CD14-positive monocyte (primary cell): ENCODE measurements around the gene MRPL54. TPM values are rescaled to one million over a fixed set of nuclear protein-coding genes. Genes with fewer than 3 reads are reported as not detected.

ENCODE experiments used
- DNase-seq, 3 donors: peaks; one replicate each; pipeline ENCODE4 v3.0.0-alpha.2; 2011 to 2022
- H2AFZ ChIP-seq: 2 replicates; pipeline ENCODE4 v1.6.0; 2012; ENCODE audit warnings: mild to moderate bottlenecking, low read depth, low read length, inconsistent platforms; ENCODE audit not compliant: insufficient read depth, poor library complexity, severe bottlenecking
- H3K27ac ChIP-seq, 2 donors: 1 replicate in 1 of 2; 2 replicates in 1 of 2; pipeline ENCODE4 v1.5.1; 2012 to 2013; ENCODE audit warnings: low read length in 2 of 2, control low read depth in 1 of 2, inconsistent platforms in 1 of 2, low read depth in 1 of 2, mild to moderate bottlenecking in 1 of 2
- H3K27me3 ChIP-seq, 2 donors: one replicate each; pipeline versions ENCODE4 v1.6.0 to v1.6.1; 2011 to 2013; ENCODE audit warnings: low read length in 2 of 2; ENCODE audit not compliant: control insufficient read depth in 2 of 2, insufficient read depth in 2 of 2
- H3K36me3 ChIP-seq, 2 donors: replicated peaks in 1 of 2; 1 replicate in 1 of 2; 2 replicates in 1 of 2; pipeline versions ENCODE4 v1.5.1 to v1.6.1; 2012 to 2013; ENCODE audit warnings: low read length in 2 of 2, control low read depth in 1 of 2, inconsistent platforms in 1 of 2, mild to moderate bottlenecking in 1 of 2; ENCODE audit not compliant: insufficient read depth in 2 of 2, control insufficient read depth in 1 of 2
- H3K4me1 ChIP-seq, 2 donors: 1 replicate in 1 of 2; 2 replicates in 1 of 2; pipeline versions ENCODE4 v1.5.1 to v1.6.1; 2012 to 2013; ENCODE audit warnings: low read length in 2 of 2, control low read depth in 1 of 2, inconsistent platforms in 1 of 2, mild to moderate bottlenecking in 1 of 2, moderate library complexity in 1 of 2; ENCODE audit not compliant: insufficient read depth in 2 of 2, control insufficient read depth in 1 of 2
- H3K4me2 ChIP-seq: replicated peaks from 2 replicates; pipeline ENCODE3; 2012; ENCODE audit warnings: low read length, moderate library complexity, mild to moderate bottlenecking; ENCODE audit not compliant: poor library complexity, severe bottlenecking; ENCODE audit errors: extremely low read depth
- H3K4me3 ChIP-seq, 3 experiments: fragments of 200-600 bp in 1 of 3; sonication (generic) in 1 of 3; replicated peaks in 1 of 3; 1 replicate in 2 of 3; 2 replicates in 1 of 3; pipeline ENCODE4 v1.5.1; 2011 to 2013; ENCODE audit warnings: low read length in 3 of 3, mild to moderate bottlenecking in 3 of 3, control low read depth in 2 of 3, low read depth in 2 of 3, inconsistent platforms in 1 of 3, moderate library complexity in 1 of 3
- H3K79me2 ChIP-seq: 2 replicates; pipeline ENCODE4 v1.6.0; 2012; ENCODE audit warnings: mild to moderate bottlenecking, control low read depth, inconsistent platforms, low read length, moderate library complexity; ENCODE audit not compliant: insufficient read depth
- H3K9ac ChIP-seq: 2 replicates; pipeline ENCODE4 v1.6.0; 2017; ENCODE audit warnings: low read length, mild to moderate bottlenecking; ENCODE audit not compliant: insufficient read depth, poor library complexity, severe bottlenecking
- H3K9me3 ChIP-seq, 2 donors: replicated peaks in 1 of 2; 1 replicate in 1 of 2; 2 replicates in 1 of 2; pipeline versions ENCODE4 v1.5.1 to v1.6.1; 2012 to 2013; ENCODE audit warnings: low read length in 2 of 2, control low read depth in 1 of 2; ENCODE audit not compliant: control insufficient read depth in 1 of 2, insufficient read depth in 1 of 2
- H4K20me1 ChIP-seq: 2 replicates; pipeline ENCODE4 v1.6.0; 2012; ENCODE audit warnings: mild to moderate bottlenecking, low read length, control low read depth, moderate library complexity; ENCODE audit not compliant: insufficient read depth
- H3K27ac Mint-ChIP-seq, 7 donors: one replicate each; pipeline ENCODE4 v1.8.0; 2020; ENCODE audit warnings: mild to moderate bottlenecking in 7 of 7, mixed read lengths in 7 of 7, moderate library complexity in 6 of 7, inconsistent platforms in 2 of 7
- H3K27me3 Mint-ChIP-seq, 3 donors: one replicate each; pipeline ENCODE4 v1.8.0; 2021 to 2022; ENCODE audit warnings: low read depth in 3 of 3, mild to moderate bottlenecking in 3 of 3, mixed read lengths in 3 of 3, moderate library complexity in 3 of 3, inconsistent platforms in 1 of 3
- H3K36me3 Mint-ChIP-seq, 2 donors: one replicate each; pipeline ENCODE4 v1.8.0; 2020; ENCODE audit warnings: mixed read lengths in 2 of 2, inconsistent platforms in 1 of 2, mild to moderate bottlenecking in 1 of 2
- H3K4me1 Mint-ChIP-seq: one replicate; pipeline ENCODE4 v1.8.0; 2020; ENCODE audit warnings: mild to moderate bottlenecking, mixed read lengths
- H3K4me3 Mint-ChIP-seq, 2 donors: one replicate each; pipeline ENCODE4 v1.8.0; 2020; ENCODE audit warnings: mild to moderate bottlenecking in 2 of 2, mixed read lengths in 2 of 2, moderate library complexity in 1 of 2
- H3K9me3 Mint-ChIP-seq, 7 donors: one replicate each; pipeline ENCODE4 v1.8.0; 2020 to 2022; ENCODE audit warnings: mixed read lengths in 7 of 7, mild to moderate bottlenecking in 6 of 7, moderate library complexity in 6 of 7, inconsistent platforms in 2 of 7
- CTCF ChIP-seq: fragments of 200-600 bp; IDR thresholded peaks from one replicate; pipeline ENCODE4 v1.8.0; 2022; ENCODE audit warnings: antibody characterized with exemption, mild to moderate bottlenecking
- WGBS: methylation state at CpG from one replicate; pipeline ENCODE4 v1.1.5; 2013; ENCODE audit warnings: missing lambda C conversion rate; ENCODE audit not compliant: insufficient coverage; 5-methylcytosine and 5-hydroxymethylcytosine counted together
- intact Hi-C, 2 donors: fragments of 100-400 bp; cut with micrococcal nuclease; formaldehyde crosslinking; loops; one replicate each; pipeline versions ENCODE4 v1.15.0 to v1.15.1; 2023
- polyA plus RNA-seq, 3 donors: library from polyadenylated mRNA; depleted of rRNA in 1 of 3; unstranded in 2 of 3; stranded (reverse) in 1 of 3; fragments of 300-500 nt in 2 of 3; fragments of >200 nt in 1 of 3; fragmentation: Illumina TruSeq in 2 of 3; gene quantifications; 1 replicate in 2 of 3; 2 replicates in 1 of 3; pipeline ENCODE4 v1.2.3, GENCODE V29; 2012 to 2021

Gene MRPL54
- polyA plus RNA-seq, 3 donors, result 39.9 to 133 (median 115) TPM

GRCh38 chr19:3721131-3721886 lies 41.2 kb upstream of the MRPL54 start:
- no peak for TF ChIP-seq CTCF
- H3K4me2 ChIP-seq, result peak overlapping the region; percentile 17
- H3K4me1 Mint-ChIP-seq, result peaks cover 3% of the 10 kb centered on the region

GRCh38 chr19:3721887-3722442 lies 40.5 kb upstream of the MRPL54 start:
- Histone ChIP-seq H3K4me1 (peaks cover 5 to 10% of the 10 kb centered on the region in 2 donors), H3K4me3 (no peak overlapping the region), H3K36me3 (no peaks in the 10 kb centered on the region), H3K9me3 (peaks cover 9 to 14% of the 10 kb centered on the region in 2 donors), H3K27ac (no peak overlapping the region), H3K79me2 (no peaks in the 10 kb centered on the region), H4K20me1 (no peaks in the 10 kb centered on the region), H3K9ac (no peak overlapping the region), H3K4me2 (peak overlapping the region; percentile 17), H2AFZ (no peak overlapping the region), H3K27me3 (peaks cover 29 to 46% of the 10 kb centered on the region in 2 donors)
- no peak for DNase-seq
- peaks cover 0 to 14% (median 11%) of the 10 kb centered on the region in 7 donors for H3K9me3 Mint-ChIP-seq
- peaks cover 2 to 3% of the 10 kb centered on the region in 2 donors for H3K36me3 Mint-ChIP-seq
- WGBS, result 4% methylated on average over 7 of the region's 26 CpGs
- peak overlapping the region in 1 of 2 donors; percentile 76 for H3K4me3 Mint-ChIP-seq
- no peak for TF ChIP-seq CTCF
- H3K27ac Mint-ChIP-seq, result no peak overlapping the region
- intact Hi-C loops, result no loop called here
- H3K27me3 Mint-ChIP-seq, result peaks cover 47 to 75% (median 54%) of the 10 kb centered on the region in 3 donors
- H3K4me1 Mint-ChIP-seq, result peaks cover 3% of the 10 kb centered on the region

More at GRCh38 chr19:3721131-3721886, 41.2 kb upstream of the MRPL54 start:
- Histone ChIP-seq H3K9me3 (peaks cover 9 to 14% of the 10 kb centered on the region in 2 donors), H3K36me3 (no peaks in the 10 kb centered on the region), H3K4me3 (no peak overlapping the region), H4K20me1 (no peaks in the 10 kb centered on the region), H3K9ac (no peak overlapping the region), H2AFZ (no peak overlapping the region), H3K27ac (no peak overlapping the region), H3K4me1 (peaks cover 5 to 10% of the 10 kb centered on the region in 2 donors), H3K79me2 (no peaks in the 10 kb centered on the region), H3K27me3 (peaks cover 29 to 46% of the 10 kb centered on the region in 2 donors)
- Mint-ChIP-seq H3K27me3 (peaks cover 47 to 75% (median 54%) of the 10 kb centered on the region in 3 donors), H3K4me3 (peak overlapping the region in 1 of 2 donors; percentile 76), H3K27ac (no peak overlapping the region), H3K36me3 (peaks cover 2 to 3% of the 10 kb centered on the region in 2 donors), H3K9me3 (peaks cover 0 to 14% (median 11%) of the 10 kb centered on the region in 7 donors)
- DNase-seq, result peak; percentile 49 to 66 (median 51)
- WGBS, result 28% methylated on average over 35 of the region's 46 CpGs
- intact Hi-C loops, result no loop called here
